ENCODE results near the gene ACTR3C. TPM values are rescaled to one million over a fixed set of nuclear protein-coding genes. Genes with fewer than 3 reads are reported as not detected.

The ACTR3C gene
- total RNA-seq, 4 donors from 2014 or later = 0.27 to 2.7 (median 1.1) TPM; not detected in 1

DNA sequence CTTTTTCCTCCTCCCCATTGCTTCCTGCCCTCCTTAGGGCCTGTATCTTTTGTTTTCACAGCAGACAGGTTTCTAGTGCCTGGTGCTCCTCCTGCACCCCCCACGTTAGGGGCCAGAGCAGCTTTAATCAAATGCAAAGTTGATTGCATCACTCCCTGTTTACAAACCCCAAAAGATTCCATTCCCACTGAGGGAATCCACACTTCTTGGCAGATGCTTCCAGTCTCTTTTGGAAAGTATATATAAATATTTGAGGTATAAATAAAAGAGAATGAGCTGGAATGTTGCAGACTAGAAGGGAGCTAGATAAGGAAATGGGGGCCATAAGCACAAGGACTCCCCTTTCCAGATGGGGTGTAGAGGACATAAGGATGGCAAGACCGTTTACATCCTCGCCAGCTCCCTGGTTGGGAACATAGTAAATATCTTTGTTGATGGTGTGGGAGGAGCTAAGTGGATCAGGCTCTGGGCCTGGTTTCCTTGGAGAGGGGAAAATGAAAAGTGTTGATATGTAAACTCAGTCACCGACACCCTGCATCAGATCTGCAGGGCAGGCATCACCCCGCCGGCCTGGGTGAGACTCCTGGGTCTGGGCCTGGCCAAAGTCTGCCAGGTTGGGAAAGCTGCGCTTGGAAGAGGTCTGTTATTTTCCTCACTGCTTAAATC lies 11.9 kb upstream of the ACTR3C start:
- DNase-seq = no peak
- H3K9me3 ChIP-seq = no peaks in the 10 kb centered on the region
- H3K27me3 ChIP-seq = peaks cover 4 to 12% (median 7%) of the 10 kb centered on the region in 3 donors
- no peak for ATAC-seq
- no peak overlapping the region for H3K4me3 ChIP-seq
- TF ChIP-seq, protein P1, sequence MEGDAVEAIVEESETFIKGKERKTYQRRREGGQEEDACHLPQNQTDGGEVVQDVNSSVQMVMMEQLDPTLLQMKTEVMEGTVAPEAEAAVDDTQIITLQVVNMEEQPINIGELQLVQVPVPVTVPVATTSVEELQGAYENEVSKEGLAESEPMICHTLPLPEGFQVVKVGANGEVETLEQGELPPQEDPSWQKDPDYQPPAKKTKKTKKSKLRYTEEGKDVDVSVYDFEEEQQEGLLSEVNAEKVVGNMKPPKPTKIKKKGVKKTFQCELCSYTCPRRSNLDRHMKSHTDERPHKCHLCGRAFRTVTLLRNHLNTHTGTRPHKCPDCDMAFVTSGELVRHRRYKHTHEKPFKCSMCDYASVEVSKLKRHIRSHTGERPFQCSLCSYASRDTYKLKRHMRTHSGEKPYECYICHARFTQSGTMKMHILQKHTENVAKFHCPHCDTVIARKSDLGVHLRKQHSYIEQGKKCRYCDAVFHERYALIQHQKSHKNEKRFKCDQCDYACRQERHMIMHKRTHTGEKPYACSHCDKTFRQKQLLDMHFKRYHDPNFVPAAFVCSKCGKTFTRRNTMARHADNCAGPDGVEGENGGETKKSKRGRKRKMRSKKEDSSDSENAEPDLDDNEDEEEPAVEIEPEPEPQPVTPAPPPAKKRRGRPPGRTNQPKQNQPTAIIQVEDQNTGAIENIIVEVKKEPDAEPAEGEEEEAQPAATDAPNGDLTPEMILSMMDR (IDR thresholded peaks at IDR 0.05 in 4 of 5, conservative IDR thresholded peaks at IDR 0.05 in 1 of 5) = no peak
- TF ChIP-seq POLR2A (IDR thresholded peaks at IDR 0.05) = no peak
- in situ Hi-C loops (cut with MboI; ENCODE audit: low sequenced_read_pairs in 4 of 4) = no loop called here
- intact Hi-C loops (cut with DNase I; ENCODE audit: low total_unique reads) = no loop called here
- peaks cover 2 to 3% of the 10 kb centered on the region in 2 donors for H3K4me1 ChIP-seq
- no peaks in the 10 kb centered on the region for H3K36me3 ChIP-seq
- H3K27ac ChIP-seq = no peak overlapping the region

DNA sequence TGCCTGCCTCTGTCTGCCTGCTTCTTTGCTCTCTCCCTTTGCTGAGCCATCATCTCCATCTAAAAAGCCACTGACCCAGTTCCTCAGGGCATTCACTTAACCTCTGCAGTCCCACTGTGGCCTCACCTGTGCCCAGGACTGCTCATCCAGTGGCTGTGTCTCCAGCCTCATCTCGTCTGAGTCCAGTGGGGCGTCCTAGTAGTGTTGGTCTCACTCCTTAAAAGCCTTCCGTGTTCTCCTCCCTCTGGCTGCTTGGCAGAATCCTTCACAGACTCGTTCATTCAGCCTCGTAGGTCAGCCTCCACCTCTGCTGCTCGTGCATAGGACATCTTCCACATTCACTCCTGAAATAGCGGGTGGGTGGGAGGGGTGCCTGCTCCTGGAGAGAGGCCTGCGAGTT lies 10.8 kb upstream of the ACTR3C start:
- Histone ChIP-seq H3K4me1 (no peaks in the 10 kb centered on the region), H3K36me3 (no peaks in the 10 kb centered on the region), H3K4me3 (no peak overlapping the region), H3K27ac (no peak overlapping the region), H3K9me3 (no peaks in the 10 kb centered on the region), H3K27me3 (peaks cover 0 to 1% (median 0%) of the 10 kb centered on the region in 3 donors)
- no peak for TF ChIP-seq POLR2A (IDR thresholded peaks at IDR 0.05)
- TF ChIP-seq, protein P1 (IDR thresholded peaks at IDR 0.05 in 4 of 5, conservative IDR thresholded peaks at IDR 0.05 in 1 of 5) = no peak
- in situ Hi-C loops (cut with MboI; ENCODE audit: low sequenced_read_pairs in 4 of 4) = no loop called here
- DNase-seq = no peak
- no peak for ATAC-seq
- intact Hi-C loops (cut with DNase I; ENCODE audit: low total_unique reads) = no loop called here

DNA sequence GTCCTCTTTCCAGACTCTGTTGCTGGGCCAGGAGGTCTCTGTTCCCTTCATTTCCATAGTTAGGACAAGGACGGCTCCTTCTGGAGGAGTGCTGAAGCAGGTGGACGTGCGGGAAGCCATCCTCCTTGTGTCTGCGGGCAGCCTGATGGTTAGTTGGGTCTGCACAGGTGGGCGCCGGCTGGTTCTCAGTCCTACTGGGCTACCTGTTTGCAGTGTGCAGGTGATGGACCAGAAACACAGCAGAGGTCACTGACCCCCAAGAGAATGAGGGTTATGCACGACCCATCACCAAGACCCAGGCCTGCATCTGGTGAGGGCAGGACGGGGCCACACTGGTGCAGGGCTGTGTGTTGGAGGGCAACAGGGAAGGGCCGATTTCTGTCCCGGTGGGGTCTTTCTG lies 10.3 kb upstream of the ACTR3C start:
- H3K36me3 ChIP-seq = no peaks in the 10 kb centered on the region
- ATAC-seq (no peak), DNase-seq (no peak)
- in situ Hi-C loops (cut with MboI; ENCODE audit: low sequenced_read_pairs in 4 of 4) (no loop called here), intact Hi-C loops (cut with DNase I; ENCODE audit: low total_unique reads) (no loop called here)
- H3K4me3 ChIP-seq = no peak overlapping the region
- H3K27me3 ChIP-seq = no peaks in the 10 kb centered on the region
- H3K9me3 ChIP-seq = no peaks in the 10 kb centered on the region
- no peak overlapping the region for H3K27ac ChIP-seq
- H3K4me1 ChIP-seq = no peaks in the 10 kb centered on the region
- TF ChIP-seq POLR2A (IDR thresholded peaks at IDR 0.05) = no peak
- TF ChIP-seq, protein P1 (IDR thresholded peaks at IDR 0.05 in 4 of 5, conservative IDR thresholded peaks at IDR 0.05 in 1 of 5) = no peak

DNA sequence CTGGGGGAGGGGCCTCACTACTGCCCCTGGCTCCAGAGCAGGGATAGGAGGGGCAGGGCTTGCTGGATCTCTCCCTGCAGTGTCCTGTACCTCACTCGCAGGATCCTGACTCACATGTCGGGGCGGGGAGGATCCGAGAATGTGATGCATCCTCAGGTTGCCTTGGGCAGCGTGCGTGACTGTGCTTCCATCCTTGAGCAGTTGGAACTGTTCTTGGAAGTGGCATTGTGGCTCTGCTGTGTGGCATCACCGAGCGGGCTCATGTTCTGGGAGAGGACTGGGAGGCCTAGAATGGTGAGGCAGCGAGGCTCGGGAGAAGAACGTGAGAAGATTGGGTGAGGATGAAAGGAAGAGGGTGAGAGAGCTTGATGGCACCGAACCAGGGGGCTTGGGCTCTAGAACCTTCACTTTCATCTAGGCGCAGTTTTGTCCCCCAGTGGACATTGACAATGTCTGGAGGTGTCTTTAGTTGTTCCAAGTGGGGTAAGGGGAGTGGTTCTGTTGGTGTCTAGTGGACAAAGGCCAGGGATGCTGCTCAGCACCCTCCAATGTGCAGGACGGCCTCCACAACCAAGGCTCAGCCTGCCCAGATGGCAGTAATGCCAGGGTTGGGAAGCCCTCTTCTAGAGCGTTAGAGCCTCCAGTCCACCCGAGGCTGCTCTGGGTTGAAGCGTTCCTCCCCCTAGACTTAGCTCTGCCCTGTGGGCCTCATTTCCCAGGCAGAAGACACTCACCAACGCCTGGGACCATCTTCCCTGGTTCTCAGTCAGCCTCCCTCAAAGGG lies 9.7 kb upstream of the ACTR3C start:
- H3K4me3 ChIP-seq = no peak overlapping the region
- H3K9me3 ChIP-seq = no peaks in the 10 kb centered on the region
- in situ Hi-C loops (cut with MboI; ENCODE audit: low sequenced_read_pairs in 4 of 4) (no loop called here), intact Hi-C loops (cut with DNase I; ENCODE audit: low total_unique reads) (no loop called here)
- H3K27me3 ChIP-seq = no peaks in the 10 kb centered on the region
- ATAC-seq (no peak), DNase-seq (no peak)
- no peak overlapping the region for H3K27ac ChIP-seq
- no peak for TF ChIP-seq POLR2A (IDR thresholded peaks at IDR 0.05)
- TF ChIP-seq, protein P1 (IDR thresholded peaks at IDR 0.05 in 4 of 5, conservative IDR thresholded peaks at IDR 0.05 in 1 of 5) = no peak
- no peaks in the 10 kb centered on the region for H3K4me1 ChIP-seq
- H3K36me3 ChIP-seq = no peaks in the 10 kb centered on the region
